GM20000 (cell line): ENCODE data around the gene CD151.

Source experiments
- DNase-seq: peaks from one replicate; pipeline ENCODE4 v3.0.0; 2012; ENCODE audit warnings: low spot score
- CTCF ChIP-seq: IDR thresholded peaks from 2 replicates; pipeline ENCODE4 v1.5.1; 2012; ENCODE audit warnings: mild to moderate bottlenecking, control low read depth; ENCODE audit errors: extremely low read depth, missing control alignments

Gene CD151

DNA sequence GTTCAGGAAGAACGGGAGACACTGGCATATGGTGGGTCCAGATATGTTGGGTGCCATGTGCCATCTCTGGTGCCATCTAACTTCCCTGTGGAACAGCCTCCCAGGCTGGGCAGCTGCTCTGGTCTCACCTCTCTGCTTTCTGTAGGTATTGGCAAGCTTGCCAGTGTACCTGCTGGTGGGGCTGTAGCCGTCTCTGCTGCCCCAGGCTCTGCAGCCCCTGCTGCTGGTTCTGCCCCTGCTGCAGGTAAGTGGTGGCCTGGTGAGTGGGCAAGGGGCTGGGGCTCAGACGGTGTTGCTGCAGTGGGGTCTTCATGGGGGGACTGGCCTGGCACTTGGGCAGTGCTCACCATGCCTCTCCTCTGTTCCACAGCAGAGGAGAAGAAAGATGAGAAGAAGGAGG lies 20.4 kb upstream of the CD151 start:
- no peak for DNase-seq
- no peak for TF ChIP-seq CTCF

DNA sequence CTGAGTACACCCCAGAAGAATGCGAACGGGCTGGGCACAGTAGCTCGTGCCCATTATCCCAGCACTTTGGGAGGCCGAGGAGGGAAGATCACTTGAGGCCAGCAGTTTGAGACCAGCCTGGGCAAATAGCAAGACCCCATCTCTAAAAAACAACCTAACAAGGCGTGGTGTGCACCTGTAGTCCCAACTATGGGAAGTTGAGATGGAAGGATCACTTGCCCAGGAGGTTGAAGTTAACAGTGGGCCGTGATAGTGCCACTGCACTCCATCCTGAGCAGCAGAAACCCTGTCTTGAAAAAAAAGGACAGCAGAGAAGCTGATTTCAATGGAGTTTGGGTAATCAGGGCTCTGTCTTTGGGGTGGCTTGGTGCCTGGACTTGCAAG lies 19.7 kb upstream of the CD151 start:
- no peak for TF ChIP-seq CTCF
- no peak for DNase-seq

GRCh38 chr11:813456-814096 lies 19.2 kb upstream of the CD151 start:
- TF ChIP-seq CTCF = no peak
- no peak for DNase-seq

DNA sequence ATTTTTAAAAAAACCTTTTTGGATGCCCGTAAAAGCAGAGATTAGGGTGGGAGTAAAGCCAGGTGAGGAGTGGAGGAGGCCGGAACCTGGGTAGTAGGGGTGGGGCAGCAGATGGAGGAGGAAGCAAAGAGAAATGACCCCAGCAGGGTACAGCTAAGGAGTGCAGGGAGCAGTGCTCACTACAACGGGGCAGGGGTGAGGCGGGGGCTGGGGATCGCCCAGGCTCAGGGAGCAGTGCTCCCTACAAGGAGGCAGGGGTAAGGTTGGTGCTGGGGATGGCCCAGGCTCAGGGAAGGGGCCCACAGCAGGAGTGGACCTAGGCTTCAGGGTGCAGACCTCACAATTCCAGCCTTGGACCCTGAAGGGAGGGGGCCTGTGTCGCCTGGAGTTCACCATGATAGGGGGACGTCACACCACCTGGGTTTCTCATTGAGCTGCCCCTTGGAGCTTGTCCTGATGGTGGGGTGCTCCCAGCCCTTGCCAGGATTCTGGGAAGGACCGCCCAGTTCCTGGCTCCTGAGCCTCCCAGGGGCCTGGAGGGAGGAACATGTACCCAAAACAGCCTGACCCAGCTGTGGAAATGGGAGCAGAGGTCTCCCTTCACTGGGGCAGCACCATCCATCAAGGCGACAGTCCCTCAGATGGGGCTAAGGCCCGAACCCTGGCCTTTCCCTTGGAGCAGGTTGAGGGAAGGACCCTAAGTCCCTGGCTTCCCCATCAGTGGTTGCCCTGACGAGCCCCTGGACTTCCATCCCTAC lies 16.9 kb upstream of the CD151 start:
- TF ChIP-seq CTCF = no peak
- no peak for DNase-seq

DNA sequence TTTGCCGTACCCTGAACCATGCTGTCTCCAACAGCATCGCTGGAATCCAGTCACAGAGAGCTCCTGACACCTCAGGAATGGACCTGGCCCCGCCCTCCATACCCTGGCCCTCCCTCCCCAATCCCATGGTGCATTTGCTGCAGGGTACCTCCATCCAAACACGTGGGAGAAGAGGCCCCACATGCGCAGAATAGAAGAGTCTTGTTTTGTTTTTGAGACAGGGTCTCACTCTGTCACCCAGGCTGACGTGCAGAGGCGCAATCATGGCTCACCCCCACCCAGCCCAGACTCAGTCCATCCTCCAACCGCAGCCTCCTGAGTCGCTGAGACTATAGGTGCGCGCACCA lies 16.3 kb upstream of the CD151 start:
- no peak for TF ChIP-seq CTCF
- DNase-seq = no peak

GRCh38 chr11:818396-819128 lies 14.2 kb upstream of the CD151 start, which contains the start of gene PNPLA2:
Gene PNPLA2, plus strand, starts transcription at chr11:818914. Its CDS starts 805 bp downstream, at chr11:819719.
- TF ChIP-seq CTCF = no peak
- DNase-seq = no peak
